HepG2 (cell line): ENCODE measurements around the gene NSFL1C. TPM values are rescaled to one million over a fixed set of nuclear protein-coding genes. Genes with fewer than 3 reads are reported as not detected.

Experiments
- ATAC-seq: fragments of 200-7000 bp; cut with Tn5 transposase; 3 replicates; pipeline ENCODE4 v1.9.1; 2020; ENCODE audit warnings: mild to moderate bottlenecking, moderate library complexity
- BruUV-seq: library from RNA; stranded (reverse); fragments of 400-500 nt; replicated peaks from 2 replicates; lab custom pipeline; 2021; lab: Mats Ljungman, UMichigan
- CTCF ChIA-PET: fragments of 300-600 bp; formaldehyde crosslinking; extraction: SDS; loops from one replicate; lab custom pipeline; 2021; ENCODE audit warnings: low total read pairs, inconsistent platforms, low intra/inter-chr PET ratio; lab: Yijun Ruan, JAX
- POLR2A ChIA-PET: fragments of 350-600 bp; sonication (Branson Sonifier 250); formaldehyde crosslinking; loops from one replicate; lab custom pipeline; 2020; ENCODE audit warnings: antibody characterized with exemption, inconsistent platforms; lab: Yijun Ruan, JAX
- DNase-seq: peaks from one replicate; pipeline ENCODE4 v3.0.0-alpha.2; 2015; ENCODE audit warnings: low spot score
- FAIRE-seq: peaks from 3 replicates; lab custom pipeline; 2011; peaks lifted over from hg19 to GRCh38; lab: Jason Lieb, UNC
- H2AFZ ChIP-seq: one replicate; pipeline ENCODE4 v1.6.1; 2011; ENCODE audit warnings: low read length, inconsistent platforms
- H3K27ac ChIP-seq: fragments of 300-600 bp; 3 replicates; pipeline ENCODE4 v1.8.0; 2011; ENCODE audit warnings: mixed run types, mild to moderate bottlenecking, mixed read lengths, low read length, inconsistent platforms; ENCODE audit not compliant: insufficient read depth; ENCODE audit errors: extremely low read length
- H3K27me3 ChIP-seq, 2 experiments: fragments of 200-600 bp in 1 of 2; 2 replicates in 1 of 2; 3 replicates in 1 of 2; pipeline versions ENCODE4 v1.6.0 to v1.8.0; 2011; ENCODE audit warnings: low read length in 2 of 2, mild to moderate bottlenecking in 2 of 2, moderate library complexity in 2 of 2, inconsistent platforms in 1 of 2; ENCODE audit not compliant: insufficient read depth in 2 of 2, control insufficient read depth in 1 of 2
- H3K36me3 ChIP-seq, 2 experiments: fragments of 200-600 bp in 1 of 2; replicated peaks in 1 of 2; 2 replicates in 1 of 2; 3 replicates in 1 of 2; pipeline versions ENCODE4 v1.5.1 to v1.8.0; 2011; ENCODE audit warnings: low read length in 2 of 2, inconsistent platforms in 1 of 2; ENCODE audit not compliant: insufficient read depth in 2 of 2, control insufficient read depth in 1 of 2
- H3K4me1 ChIP-seq: 2 replicates; pipeline ENCODE4 v1.5.1; 2012; ENCODE audit warnings: low read length, inconsistent platforms; ENCODE audit not compliant: insufficient read depth
- H3K4me2 ChIP-seq: 2 replicates; pipeline ENCODE4 v1.6.0; 2011; ENCODE audit warnings: low read depth, low read length, inconsistent platforms
- H3K4me3 ChIP-seq, 3 experiments: fragments of 200-600 bp in 1 of 3; sonication (generic), shearing (Covaris generic) in 1 of 3; replicated peaks in 1 of 3; 2 replicates each; pipeline ENCODE4 v1.5.1; 2011 to 2016; ENCODE audit warnings: low read length in 3 of 3, inconsistent platforms in 2 of 3, low read depth in 2 of 3, mild to moderate bottlenecking in 2 of 3, control low read depth in 1 of 3, mixed read lengths in 1 of 3; ENCODE audit not compliant: insufficient read depth in 1 of 3
- H3K79me2 ChIP-seq: one replicate; pipeline ENCODE4 v1.6.1; 2011; ENCODE audit warnings: low read length, inconsistent platforms; ENCODE audit not compliant: insufficient read depth
- H3K9ac ChIP-seq: 2 replicates; pipeline ENCODE4 v1.6.0; 2011; ENCODE audit warnings: mild to moderate bottlenecking, low read depth, low read length, inconsistent platforms; ENCODE audit not compliant: insufficient read depth
- H3K9me3 ChIP-seq: 2 replicates; pipeline ENCODE4 v1.5.1; 2012; ENCODE audit warnings: mild to moderate bottlenecking, low read length
- H4K20me1 ChIP-seq: 2 replicates; pipeline ENCODE4 v1.6.0; 2011; ENCODE audit warnings: inconsistent platforms, mild to moderate bottlenecking, low read length, moderate library complexity; ENCODE audit not compliant: insufficient read depth
- ADNP ChIP-seq: sonication (generic); formaldehyde crosslinking; IDR thresholded peaks from 2 replicates; pipeline ENCODE4 v1.4.0; 2020; ENCODE audit warnings: missing genetic modification reagents
- HNF1B ChIP-seq: sonication (generic); formaldehyde crosslinking; IDR thresholded peaks from 2 replicates; pipeline ENCODE4 v1.5.1; 2020; ENCODE audit warnings: mild to moderate bottlenecking, moderate library complexity, missing genetic modification reagents
- HOXA7 ChIP-seq: sonication (generic); formaldehyde crosslinking; IDR thresholded peaks from 2 replicates; pipeline ENCODE4 v1.8.1; 2022; ENCODE audit warnings: mild to moderate bottlenecking, missing genetic modification reagents, moderate library complexity
- PHF21A ChIP-seq: sonication (generic); formaldehyde crosslinking; IDR thresholded peaks from 2 replicates; pipeline ENCODE4 v1.5.0; 2020; ENCODE audit warnings: mild to moderate bottlenecking, missing genetic modification reagents
- SAFB2 ChIP-seq: sonication (generic); formaldehyde crosslinking; IDR thresholded peaks from 2 replicates; pipeline ENCODE4 v1.5.1; 2020; ENCODE audit warnings: missing genetic modification reagents, low read depth, mild to moderate bottlenecking, borderline replicate concordance
- TEAD3 ChIP-seq: optimal IDR thresholded peaks from 2 replicates; pipeline ENCODE3; 2016; ENCODE audit warnings: borderline replicate concordance
- TERF1 ChIP-seq: sonication (generic); formaldehyde crosslinking; IDR thresholded peaks from 2 replicates; pipeline ENCODE4 v1.8.0; 2022; ENCODE audit warnings: mild to moderate bottlenecking, missing genetic modification reagents, moderate library complexity
- TFE3 ChIP-seq: IDR thresholded peaks from 2 replicates; pipeline ENCODE4 v1.6.1; 2016
- THAP7 ChIP-seq: sonication (generic); formaldehyde crosslinking; IDR thresholded peaks from 2 replicates; pipeline ENCODE4 v1.8.1; 2023; ENCODE audit warnings: mild to moderate bottlenecking, missing genetic modification reagents
- ZBTB20 ChIP-seq: sonication (generic); formaldehyde crosslinking; IDR thresholded peaks from 2 replicates; pipeline ENCODE4 v1.8.1; 2023; ENCODE audit warnings: missing genetic modification reagents, low read depth, mild to moderate bottlenecking, borderline replicate concordance
- ZBTB21 ChIP-seq: sonication (generic); formaldehyde crosslinking; IDR thresholded peaks from 2 replicates; pipeline ENCODE4 v1.4.0; 2020; ENCODE audit warnings: missing genetic modification reagents
- ZNF354B ChIP-seq: sonication (generic); formaldehyde crosslinking; IDR thresholded peaks from 2 replicates; pipeline ENCODE4 v1.8.0; 2022; ENCODE audit warnings: mild to moderate bottlenecking, missing genetic modification reagents
- WGBS: methylation state at CpG from one replicate; pipeline ENCODE4 v1.1.6; 2017; ENCODE audit warnings: low lambda C conversion rate; 5-methylcytosine and 5-hydroxymethylcytosine counted together
- in situ Hi-C: cut with HindIII; loops from 2 replicates; pipeline ENCODE4 v1.10.0; 2017; ENCODE audit warnings: low pct_unique_long_range_greater_than_20kb; ENCODE audit not compliant: extremely low pct_ligation_motif_present
- intact Hi-C: fragments of 100-400 bp; cut with micrococcal nuclease; formaldehyde crosslinking; loops from one replicate; pipeline ENCODE4 v1.10.0; 2022; ENCODE audit not compliant: unreplicated experiment
- polyA plus RNA-seq, 8 experiments: library from polyadenylated mRNA; depleted of rRNA in 3 of 8; stranded (reverse) in 7 of 8; unstranded in 1 of 8; fragments of >200 nt; fragmentation: Illumina TruSeq in 4 of 8; extraction: Trizol in 4 of 8; gene quantifications; 2 replicates each; pipeline versions ENCODE4 v1.2.1 to v1.2.3, GENCODE V29; 2011 to 2016; ENCODE audit warnings: low read depth in 4 of 8, missing spikeins in 1 of 8, mixed read lengths in 1 of 8; ENCODE audit not compliant: insufficient read depth in 1 of 8
- total RNA-seq, 5 experiments: library from RNA; depleted of rRNA; stranded (reverse); fragments of >200 nt; fragmentation: Illumina TruSeq; extraction: Trizol; gene quantifications; 2 replicates each; pipeline ENCODE4 v1.2.3, GENCODE V29; 2016; ENCODE audit warnings: low read depth in 1 of 5
- TF ChIP-seq, protein P1 (sequence below): sonication (generic); formaldehyde crosslinking; IDR thresholded peaks from 2 replicates; pipeline ENCODE4 v1.5.1; 2020; ENCODE audit warnings: mild to moderate bottlenecking, missing genetic modification reagents, moderate library complexity
- TF ChIP-seq, protein P2 (sequence below): sonication (generic); formaldehyde crosslinking; IDR thresholded peaks from 2 replicates; pipeline ENCODE4 v1.4.0; 2020; ENCODE audit warnings: low read depth, mild to moderate bottlenecking, missing genetic modification reagents

The NSFL1C gene
- total and polyA plus RNA-seq, 2 of the 13 experiments (the other 11 are each of a cell fraction or from before 2014, with no cell fraction given) = 22.9 to 62.7 TPM

DNA sequence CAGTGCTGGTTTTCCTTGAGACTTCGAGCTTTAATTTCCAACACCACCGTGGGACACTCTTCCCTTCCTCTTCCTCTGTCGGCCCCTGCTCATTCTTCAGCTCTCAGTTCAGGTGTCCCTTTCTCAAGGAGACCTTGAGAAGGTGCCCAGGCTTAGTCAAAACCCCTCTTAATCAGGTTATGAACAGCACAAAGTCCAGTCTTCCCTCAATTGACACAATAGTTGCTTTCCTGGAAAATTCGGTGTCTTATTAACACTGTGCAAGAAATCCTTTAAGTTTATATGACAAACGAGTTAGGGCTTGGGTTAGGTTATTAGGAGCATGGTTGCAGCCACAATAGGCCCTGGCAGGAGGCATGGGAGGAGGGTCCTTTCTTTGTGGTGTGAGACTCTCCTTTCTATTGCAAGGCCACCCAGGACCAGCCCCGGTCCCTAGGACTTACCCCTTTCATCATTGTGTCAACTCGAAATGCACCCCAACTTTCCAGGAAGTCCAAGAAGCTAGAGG, 1.5 kb upstream of the NSFL1C start:
- no peak for FAIRE-seq

More for the DNA sequence above, 1.5 kb upstream of the NSFL1C start:
- DNase-seq = no peak
- POLR2A ChIA-PET = interaction anchor here (1.5 to 3.3 kb wide), 3 partner anchors 75 to 143 kb away, joined by 4 to 32 read pairs (median 8); partner anchors contain the start of gene FKBP1A
- H3K4me3 ChIP-seq = peak overlapping the region in 1 of 3 experiments; percentile 98; a peak in 1 of 6 replicates
- peaks cover 13% of the 10 kb centered on the region for H4K20me1 ChIP-seq
- H3K79me2 ChIP-seq = peaks cover 32% of the 10 kb centered on the region
- H3K27me3 ChIP-seq = peaks cover 0 to under 1% of the 10 kb centered on the region in 2 experiments; a peak in 2 of 5 replicates
- TF ChIP-seq TFE3 (CRISPR knock-in tag) (no peak), TERF1 (CRISPR knock-in tag) (no peak), SAFB2 (CRISPR knock-in tag) (0 out of 2 replicates have a peak, but pooled peaks have one; percentile 0), PHF21A (CRISPR knock-in tag) (0 out of 2 replicates have a peak, but pooled peaks have one; percentile 18), THAP7 (CRISPR knock-in tag) (0 out of 2 replicates have a peak, but pooled peaks have one; percentile 14), TEAD3 (peak; percentile 11), ZNF354B (CRISPR knock-in tag) (0 out of 2 replicates have a peak, but pooled peaks have one; percentile 11), ZBTB21 (CRISPR knock-in tag) (peak; percentile 8; the same call in 1 of the 2 replicates), HNF1B (peak; percentile 9; the same call in 1 of the 2 replicates), ZBTB20 (CRISPR knock-in tag) (0 out of 2 replicates have a peak, but pooled peaks have one; percentile 7), HOXA7 (CRISPR knock-in tag) (no peak), ADNP (CRISPR knock-in tag) (no peak)
- TF ChIP-seq, protein P1, sequence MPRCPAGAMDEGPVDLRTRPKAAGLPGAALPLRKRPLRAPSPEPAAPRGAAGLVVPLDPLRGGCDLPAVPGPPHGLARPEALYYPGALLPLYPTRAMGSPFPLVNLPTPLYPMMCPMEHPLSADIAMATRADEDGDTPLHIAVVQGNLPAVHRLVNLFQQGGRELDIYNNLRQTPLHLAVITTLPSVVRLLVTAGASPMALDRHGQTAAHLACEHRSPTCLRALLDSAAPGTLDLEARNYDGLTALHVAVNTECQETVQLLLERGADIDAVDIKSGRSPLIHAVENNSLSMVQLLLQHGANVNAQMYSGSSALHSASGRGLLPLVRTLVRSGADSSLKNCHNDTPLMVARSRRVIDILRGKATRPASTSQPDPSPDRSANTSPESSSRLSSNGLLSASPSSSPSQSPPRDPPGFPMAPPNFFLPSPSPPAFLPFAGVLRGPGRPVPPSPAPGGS (CRISPR knock-in tag) = 0 out of 2 replicates have a peak, but pooled peaks have one; percentile 3
- TF ChIP-seq, protein P2, sequence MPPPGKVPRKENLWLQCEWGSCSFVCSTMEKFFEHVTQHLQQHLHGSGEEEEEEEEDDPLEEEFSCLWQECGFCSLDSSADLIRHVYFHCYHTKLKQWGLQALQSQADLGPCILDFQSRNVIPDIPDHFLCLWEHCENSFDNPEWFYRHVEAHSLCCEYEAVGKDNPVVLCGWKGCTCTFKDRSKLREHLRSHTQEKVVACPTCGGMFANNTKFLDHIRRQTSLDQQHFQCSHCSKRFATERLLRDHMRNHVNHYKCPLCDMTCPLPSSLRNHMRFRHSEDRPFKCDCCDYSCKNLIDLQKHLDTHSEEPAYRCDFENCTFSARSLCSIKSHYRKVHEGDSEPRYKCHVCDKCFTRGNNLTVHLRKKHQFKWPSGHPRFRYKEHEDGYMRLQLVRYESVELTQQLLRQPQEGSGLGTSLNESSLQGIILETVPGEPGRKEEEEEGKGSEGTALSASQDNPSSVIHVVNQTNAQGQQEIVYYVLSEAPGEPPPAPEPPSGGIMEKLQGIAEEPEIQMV = no peak
- H3K27ac ChIP-seq = peak overlapping the region; percentile 62
- no peak overlapping the region for H2AFZ ChIP-seq
- peaks cover 70% of the 10 kb centered on the region for H3K4me1 ChIP-seq
- peaks cover 10 to 14% of the 10 kb centered on the region in 2 experiments; a peak in 4 of 5 replicates for H3K36me3 ChIP-seq
- ATAC-seq = no peak
- peak overlapping the region; percentile 74; the same call in 1 of the 2 replicates for H3K9ac ChIP-seq
- BruUV-seq = no TSS peak
- 52% methylated on average over 7 of the region's 7 CpGs for WGBS
- CTCF ChIA-PET = interaction anchor here (2.5 kb wide), 1 partner anchor 36 kb away, joined by 9 read pairs; no protein-coding TSS in a partner anchor
- peak overlapping the region; percentile 97 for H3K4me2 ChIP-seq
- intact Hi-C loops (no loop called here), in situ Hi-C loops (no loop called here)
- no peaks in the 10 kb centered on the region for H3K9me3 ChIP-seq
